ENCODE results near the gene EXOC2.

The EXOC2 gene

DNA sequence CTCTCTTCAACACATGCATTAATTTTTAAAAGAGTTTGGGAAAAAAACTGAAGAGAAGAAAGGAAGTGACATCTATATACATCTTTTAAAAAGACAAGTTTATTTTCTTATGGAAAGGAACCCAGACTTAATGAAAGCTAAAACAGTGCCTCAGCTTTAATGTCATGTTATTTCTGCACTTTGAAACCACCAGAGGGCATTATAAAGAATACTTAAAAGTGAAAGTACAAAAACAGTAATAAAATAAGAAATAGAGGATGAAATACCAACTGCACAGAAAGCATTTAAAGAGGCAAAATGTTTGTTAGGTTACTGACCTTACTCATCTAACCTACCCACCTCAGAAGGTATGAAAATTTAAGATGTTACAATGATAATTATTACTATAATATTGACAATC, 134.8 kb downstream of the EXOC2 start:
- Mint-ChIP-seq H3K4me1 (ENCODE audit: low read depth) (no peaks in the 10 kb centered on the region), H3K9me3 (no peaks in the 10 kb centered on the region), H3K27me3 (no peaks in the 10 kb centered on the region), H3K27ac (no peak overlapping the region), H3K4me3 (no peak overlapping the region), H3K36me3 (ENCODE audit: low read depth) (peaks cover 63% of the 10 kb centered on the region)
- intact Hi-C loops (cut with micrococcal nuclease) = no loop called here

DNA sequence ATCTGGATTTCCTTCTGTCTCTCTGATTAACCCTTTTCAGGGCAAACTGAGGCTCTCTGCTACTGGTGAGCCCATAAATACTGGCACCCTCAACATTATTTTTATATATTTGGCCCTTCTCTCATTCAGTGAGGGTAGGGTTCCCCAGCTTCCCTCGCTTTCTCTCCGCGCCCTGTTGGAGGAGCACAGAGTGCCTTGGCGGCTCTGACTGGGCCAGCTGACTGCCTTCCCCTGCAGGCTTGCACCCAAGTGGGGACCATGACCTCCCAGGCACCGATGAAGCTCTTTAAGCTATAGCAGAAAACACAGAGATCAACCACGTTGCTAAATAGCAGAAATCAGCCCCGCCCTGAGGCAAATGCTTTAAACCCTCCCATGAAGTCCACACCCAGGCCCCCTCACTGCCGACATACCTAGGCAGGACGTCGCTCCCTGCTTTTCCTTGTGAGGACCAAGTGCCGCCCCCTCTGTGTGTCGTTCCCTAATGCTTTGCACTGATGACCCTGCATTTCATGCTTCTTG, 141.0 kb downstream of the EXOC2 start:
- no peaks in the 10 kb centered on the region for H3K9me3 Mint-ChIP-seq
- no peaks in the 10 kb centered on the region for H3K4me1 Mint-ChIP-seq (ENCODE audit: low read depth)
- H3K4me3 Mint-ChIP-seq = no peak overlapping the region
- H3K36me3 Mint-ChIP-seq (ENCODE audit: low read depth) = peaks cover 67% of the 10 kb centered on the region
- H3K27me3 Mint-ChIP-seq = no peaks in the 10 kb centered on the region
- no peak overlapping the region for H3K27ac Mint-ChIP-seq
- intact Hi-C loops (cut with micrococcal nuclease) = no loop called here

DNA sequence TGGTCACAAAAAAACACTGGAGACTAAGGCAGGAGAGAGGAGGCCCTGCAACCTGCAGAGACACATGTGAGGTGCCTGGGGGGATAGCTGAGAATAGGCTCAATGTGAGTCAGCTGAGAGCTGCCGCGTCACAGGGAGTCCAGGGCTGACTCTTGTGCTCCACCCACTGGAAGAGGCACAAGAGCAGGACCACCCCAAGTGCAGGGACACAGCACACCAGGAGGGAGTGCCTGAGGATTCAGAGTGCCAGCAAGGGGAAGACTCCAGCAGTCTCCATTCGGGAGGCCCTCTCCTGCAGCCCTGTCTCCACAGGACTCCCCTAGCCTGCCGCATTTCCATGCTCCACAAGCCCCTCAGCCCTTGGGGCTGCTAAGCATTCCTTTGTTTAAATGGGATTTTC, 141.5 kb downstream of the EXOC2 start:
- no peaks in the 10 kb centered on the region for H3K27me3 Mint-ChIP-seq
- intact Hi-C loops (cut with micrococcal nuclease) = no loop called here
- H3K27ac Mint-ChIP-seq = no peak overlapping the region
- H3K4me3 Mint-ChIP-seq = no peak overlapping the region
- no peaks in the 10 kb centered on the region for H3K4me1 Mint-ChIP-seq (ENCODE audit: low read depth)
- peaks cover 67% of the 10 kb centered on the region for H3K36me3 Mint-ChIP-seq (ENCODE audit: low read depth)
- H3K9me3 Mint-ChIP-seq = no peaks in the 10 kb centered on the region

DNA sequence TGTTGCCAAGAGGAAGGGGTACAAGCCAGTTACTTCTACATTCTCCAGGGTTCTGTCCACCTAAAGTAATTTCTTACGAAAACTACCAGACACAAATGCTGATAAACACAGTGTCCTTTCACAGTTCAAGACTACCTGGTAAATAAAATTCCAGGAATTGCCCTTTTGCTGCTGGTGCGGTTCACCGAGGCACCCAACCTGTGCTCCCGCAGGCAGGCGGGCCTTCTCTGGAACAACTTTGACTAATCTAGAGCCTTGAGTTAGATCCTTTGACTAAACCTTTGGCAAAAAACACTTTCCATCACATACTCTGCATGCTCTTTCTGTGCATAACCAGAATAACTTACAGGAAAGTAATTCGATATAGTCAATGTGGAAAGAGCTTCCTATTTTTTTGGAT, 143.0 kb downstream of the EXOC2 start:
- no peak overlapping the region for H3K4me3 Mint-ChIP-seq
- H3K4me1 Mint-ChIP-seq (ENCODE audit: low read depth) = no peaks in the 10 kb centered on the region
- H3K36me3 Mint-ChIP-seq (ENCODE audit: low read depth) = peaks cover 58% of the 10 kb centered on the region
- no peak overlapping the region for H3K27ac Mint-ChIP-seq
- intact Hi-C loops (cut with micrococcal nuclease) = no loop called here
- no peaks in the 10 kb centered on the region for H3K27me3 Mint-ChIP-seq
- H3K9me3 Mint-ChIP-seq = no peaks in the 10 kb centered on the region

DNA sequence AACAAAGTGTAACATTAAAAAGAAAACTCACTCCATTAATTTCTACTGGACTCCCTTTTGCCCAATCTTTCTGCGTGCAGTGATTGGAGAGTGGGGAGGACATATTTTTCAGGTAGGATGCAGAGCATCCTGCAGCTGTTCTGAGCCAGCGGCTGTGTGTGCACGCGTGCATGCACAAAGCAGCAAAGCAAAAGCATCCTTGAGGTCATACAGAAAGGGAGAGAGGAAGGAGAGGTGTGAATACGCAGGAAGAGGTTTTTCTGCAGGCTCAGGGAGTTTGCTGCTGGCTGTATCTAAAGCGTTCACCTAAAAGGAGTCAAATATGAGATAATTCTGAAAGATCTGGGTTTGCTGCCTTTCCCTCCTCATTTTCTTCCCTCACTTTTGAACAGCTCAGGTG, 144.4 kb downstream of the EXOC2 start:
- H3K36me3 Mint-ChIP-seq (ENCODE audit: low read depth) = peaks cover 60% of the 10 kb centered on the region
- H3K27me3 Mint-ChIP-seq = no peaks in the 10 kb centered on the region
- no peak overlapping the region for H3K4me3 Mint-ChIP-seq
- no peaks in the 10 kb centered on the region for H3K9me3 Mint-ChIP-seq
- intact Hi-C loops (cut with micrococcal nuclease) = no loop called here
- H3K27ac Mint-ChIP-seq = no peak overlapping the region
- H3K4me1 Mint-ChIP-seq (ENCODE audit: low read depth) = no peaks in the 10 kb centered on the region

DNA sequence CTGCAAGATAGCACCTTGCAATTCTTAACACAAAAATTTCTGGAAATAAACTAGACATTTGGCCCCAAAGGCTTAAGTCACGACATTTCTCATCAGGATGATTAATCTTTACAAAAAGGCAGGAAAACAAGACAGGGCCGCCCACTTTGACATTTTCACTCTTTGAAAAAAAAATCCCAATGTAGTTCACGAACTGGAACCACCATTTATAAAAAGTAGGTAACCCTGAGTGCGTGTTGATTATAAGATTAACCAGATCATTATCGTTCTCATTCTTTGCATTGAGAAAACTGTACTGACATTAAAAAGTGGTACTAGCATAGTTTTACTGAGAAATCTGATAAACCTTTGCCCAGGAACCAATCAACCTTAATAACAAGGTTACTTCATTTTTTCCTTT, 144.8 kb downstream of the EXOC2 start:
- no peaks in the 10 kb centered on the region for H3K4me1 Mint-ChIP-seq (ENCODE audit: low read depth)
- peaks cover 60% of the 10 kb centered on the region for H3K36me3 Mint-ChIP-seq (ENCODE audit: low read depth)
- H3K9me3 Mint-ChIP-seq = no peaks in the 10 kb centered on the region
- intact Hi-C loops (cut with micrococcal nuclease) = no loop called here
- H3K27me3 Mint-ChIP-seq = no peaks in the 10 kb centered on the region
- H3K27ac Mint-ChIP-seq = no peak overlapping the region
- H3K4me3 Mint-ChIP-seq = no peak overlapping the region

DNA sequence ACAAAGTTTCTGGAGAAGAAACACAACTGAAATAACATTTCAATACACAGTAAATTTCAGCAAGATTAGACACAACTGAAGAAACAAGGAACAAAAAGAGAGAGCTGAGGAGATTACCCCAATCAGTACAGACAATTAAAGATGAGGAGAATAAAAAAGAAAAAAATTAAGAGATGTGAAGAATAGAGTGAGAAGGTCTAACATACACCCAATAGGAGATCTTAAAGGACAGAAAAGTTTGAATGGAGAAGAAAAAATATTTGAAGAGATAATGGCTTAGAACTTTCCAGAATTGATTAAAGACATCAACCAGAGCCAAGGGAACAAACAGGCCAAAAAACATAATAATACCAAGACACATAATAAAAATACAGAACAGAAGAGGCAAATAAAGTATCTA, 152.4 kb downstream of the EXOC2 start:
- H3K36me3 Mint-ChIP-seq (ENCODE audit: low read depth) = peaks cover 75% of the 10 kb centered on the region
- H3K4me1 Mint-ChIP-seq (ENCODE audit: low read depth) = no peaks in the 10 kb centered on the region
- peaks cover 17% of the 10 kb centered on the region for H3K9me3 Mint-ChIP-seq
- no peak overlapping the region for H3K4me3 Mint-ChIP-seq
- no peaks in the 10 kb centered on the region for H3K27me3 Mint-ChIP-seq
- intact Hi-C loops (cut with micrococcal nuclease) = no loop called here
- no peak overlapping the region for H3K27ac Mint-ChIP-seq

DNA sequence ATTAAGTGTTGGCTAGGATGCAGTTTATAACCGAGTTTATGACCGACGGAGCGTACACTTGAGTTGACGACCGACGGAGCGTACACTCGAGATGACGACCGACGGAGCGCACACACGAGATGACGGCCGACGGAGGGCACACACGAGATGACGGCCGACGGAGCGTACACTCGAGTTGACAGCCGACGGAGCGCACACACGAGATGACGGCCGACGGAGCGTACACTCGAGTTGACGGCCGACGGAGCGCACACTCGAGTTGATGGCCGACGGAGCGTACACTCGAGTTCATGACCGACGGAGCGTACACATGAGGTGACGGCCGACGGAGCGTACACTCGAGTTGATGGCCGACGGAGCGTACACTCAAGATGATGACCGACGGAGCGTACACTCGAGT, 155.8 kb downstream of the EXOC2 start:
- Mint-ChIP-seq H3K9me3 (peaks cover 17% of the 10 kb centered on the region), H3K27ac (no peak overlapping the region), H3K4me3 (no peak overlapping the region), H3K27me3 (no peaks in the 10 kb centered on the region), H3K4me1 (ENCODE audit: low read depth) (no peaks in the 10 kb centered on the region), H3K36me3 (ENCODE audit: low read depth) (peaks cover 76% of the 10 kb centered on the region)
- intact Hi-C loops (cut with micrococcal nuclease) = no loop called here

DNA sequence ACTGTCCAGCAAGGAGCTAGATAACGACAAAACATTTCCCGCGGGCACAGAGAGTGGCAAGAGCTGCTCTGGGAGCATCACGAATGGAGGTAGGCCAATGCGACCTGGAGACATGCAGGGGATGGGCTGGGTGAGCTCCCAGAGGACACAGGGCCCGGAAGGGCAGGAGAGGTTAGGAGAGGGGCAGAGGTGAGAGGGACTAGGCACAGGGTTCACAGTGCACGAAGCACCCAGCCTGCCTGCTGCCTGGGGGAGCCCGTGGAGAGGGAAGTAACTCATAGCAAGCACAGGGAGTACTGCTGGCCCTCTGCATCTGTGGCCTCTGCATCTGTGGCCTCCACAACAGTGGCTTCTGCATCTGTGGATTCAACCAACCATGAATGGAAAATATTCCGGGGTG, 162.5 kb downstream of the EXOC2 start:
- Mint-ChIP-seq H3K36me3 (ENCODE audit: low read depth) (peaks cover 56% of the 10 kb centered on the region), H3K27ac (no peak overlapping the region), H3K27me3 (no peaks in the 10 kb centered on the region), H3K4me3 (no peak overlapping the region), H3K4me1 (ENCODE audit: low read depth) (no peaks in the 10 kb centered on the region), H3K9me3 (no peaks in the 10 kb centered on the region)
- intact Hi-C loops (cut with micrococcal nuclease) = no loop called here

DNA sequence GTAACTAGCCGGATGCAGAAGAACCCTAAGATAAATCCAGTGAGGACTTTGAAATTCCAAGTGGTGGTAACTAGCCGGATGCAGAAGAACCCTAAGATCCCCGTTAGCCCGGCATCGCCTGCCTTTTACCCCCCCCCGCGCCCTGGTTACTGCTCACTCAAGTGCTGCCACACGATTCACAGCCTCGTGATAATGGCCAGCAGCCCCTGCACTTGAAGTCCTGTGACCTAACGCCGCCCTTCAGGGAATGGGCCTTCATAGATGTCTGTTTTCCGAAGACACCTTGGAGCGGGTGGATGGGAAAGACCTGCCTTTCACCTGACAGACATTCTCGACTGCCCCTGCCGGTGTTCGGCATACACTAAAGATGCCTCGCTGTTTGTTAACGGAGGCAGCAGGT, 163.9 kb downstream of the EXOC2 start:
- intact Hi-C loops (cut with micrococcal nuclease) = no loop called here
- Mint-ChIP-seq H3K9me3 (no peaks in the 10 kb centered on the region), H3K4me3 (no peak overlapping the region), H3K27me3 (no peaks in the 10 kb centered on the region), H3K4me1 (ENCODE audit: low read depth) (no peaks in the 10 kb centered on the region), H3K36me3 (ENCODE audit: low read depth) (peaks cover 52% of the 10 kb centered on the region), H3K27ac (no peak overlapping the region)

DNA sequence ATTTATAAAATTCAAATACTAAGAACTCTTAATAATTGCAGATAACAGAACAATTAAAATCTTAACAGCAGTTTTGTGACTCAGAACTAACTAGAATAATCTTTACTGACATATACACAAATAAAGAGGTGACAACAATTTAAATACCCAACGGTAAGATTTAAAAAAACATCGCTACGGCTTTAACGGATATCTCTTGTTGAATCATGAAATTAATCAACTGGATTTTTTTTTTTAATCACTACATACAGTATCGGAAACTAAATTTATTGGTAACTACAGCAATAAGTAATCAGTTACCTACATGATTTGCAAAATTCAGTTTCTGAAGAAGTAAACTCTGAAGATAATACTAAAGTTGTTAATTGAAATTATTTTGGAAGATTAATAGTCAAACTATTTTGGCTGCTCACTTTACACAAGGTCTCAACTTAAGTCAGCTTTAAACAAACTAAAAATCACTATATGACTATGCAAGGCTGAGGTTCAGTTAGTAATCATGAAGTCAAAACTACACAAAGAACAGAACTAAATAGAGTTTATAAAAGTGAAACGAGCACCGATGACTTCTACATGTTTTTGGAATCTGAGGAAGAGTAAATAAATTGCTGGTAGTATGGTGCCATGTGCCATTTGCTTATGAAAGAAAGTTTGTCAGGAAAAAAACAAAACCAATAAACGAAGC, 164.8 kb downstream of the EXOC2 start:
- Mint-ChIP-seq H3K36me3 (ENCODE audit: low read depth) (peaks cover 44% of the 10 kb centered on the region), H3K4me3 (no peak overlapping the region), H3K27me3 (no peaks in the 10 kb centered on the region), H3K4me1 (ENCODE audit: low read depth) (no peaks in the 10 kb centered on the region), H3K27ac (no peak overlapping the region), H3K9me3 (no peaks in the 10 kb centered on the region)
- intact Hi-C loops (cut with micrococcal nuclease) = no loop called here

DNA sequence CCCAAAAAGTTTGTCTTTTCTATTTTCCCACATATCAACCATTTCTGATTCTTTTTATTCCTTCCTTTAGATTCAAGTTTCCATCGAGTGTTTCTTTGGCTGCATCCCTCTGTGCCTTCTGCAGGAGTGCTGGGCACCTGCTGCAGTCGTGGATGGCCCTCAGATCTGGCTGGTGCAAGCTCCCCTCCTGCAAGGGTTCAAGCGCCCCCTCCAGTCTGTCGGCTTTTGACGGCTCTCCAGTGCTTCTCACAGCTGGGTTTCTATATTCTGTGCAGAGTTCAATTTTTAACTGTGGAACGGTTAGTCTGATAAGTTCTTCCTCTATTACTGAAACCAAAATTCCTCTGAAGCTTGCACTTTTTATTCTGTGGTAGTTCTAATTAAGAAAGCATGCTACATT, 168.1 kb downstream of the EXOC2 start:
- Mint-ChIP-seq H3K4me1 (ENCODE audit: low read depth) (no peaks in the 10 kb centered on the region), H3K27me3 (no peaks in the 10 kb centered on the region), H3K4me3 (no peak overlapping the region), H3K27ac (no peak overlapping the region), H3K9me3 (peaks cover 24% of the 10 kb centered on the region), H3K36me3 (ENCODE audit: low read depth) (peaks cover 45% of the 10 kb centered on the region)
- intact Hi-C loops (cut with micrococcal nuclease) = no loop called here

DNA sequence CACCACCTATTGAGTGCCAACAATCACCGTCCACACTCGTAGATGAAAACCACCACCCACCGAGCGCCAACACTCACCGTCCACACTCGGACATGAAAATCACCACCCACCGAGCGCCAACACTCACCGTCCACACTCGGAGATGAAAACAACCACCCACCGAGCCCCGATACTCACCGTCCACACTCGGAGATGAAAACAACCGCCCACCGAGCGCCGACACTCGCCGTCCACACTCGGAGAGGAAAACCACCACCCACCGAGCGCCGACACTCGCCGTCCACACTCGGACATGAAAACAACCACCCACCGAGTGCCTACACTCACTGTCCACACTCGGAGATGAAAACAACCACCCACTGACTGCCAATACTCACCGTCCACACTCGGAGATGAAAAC, 172.1 kb downstream of the EXOC2 start:
- intact Hi-C loops (cut with micrococcal nuclease) = no loop called here
- Mint-ChIP-seq H3K27ac (no peak overlapping the region), H3K27me3 (no peaks in the 10 kb centered on the region), H3K4me1 (ENCODE audit: low read depth) (no peaks in the 10 kb centered on the region), H3K36me3 (ENCODE audit: low read depth) (peaks cover 44% of the 10 kb centered on the region), H3K9me3 (peaks cover 24% of the 10 kb centered on the region), H3K4me3 (no peak overlapping the region)

DNA sequence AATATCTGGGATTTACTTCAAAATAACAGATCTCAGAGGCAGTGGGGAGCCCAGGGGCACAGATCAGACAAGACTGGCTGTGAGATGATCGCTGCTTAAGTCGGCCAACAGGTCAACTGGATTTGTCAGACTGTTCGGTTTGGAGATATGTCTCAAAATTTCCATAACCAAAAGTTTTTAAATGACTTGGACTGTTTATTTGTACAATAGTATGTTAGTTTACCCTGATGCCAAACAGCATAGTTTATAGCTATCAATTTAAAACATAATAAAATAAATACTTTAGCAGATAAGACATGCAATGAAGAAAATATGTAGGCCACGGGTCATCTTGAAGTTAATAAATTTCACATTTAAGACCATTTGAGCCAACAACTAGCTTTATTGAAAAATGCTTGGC, 174.7 kb downstream of the EXOC2 start:
- Mint-ChIP-seq H3K4me1 (ENCODE audit: low read depth) (peaks cover 4% of the 10 kb centered on the region), H3K27ac (no peak overlapping the region), H3K36me3 (ENCODE audit: low read depth) (peaks cover 54% of the 10 kb centered on the region), H3K4me3 (no peak overlapping the region), H3K27me3 (no peaks in the 10 kb centered on the region), H3K9me3 (peaks cover 24% of the 10 kb centered on the region)
- intact Hi-C loops (cut with micrococcal nuclease) = no loop called here

DNA sequence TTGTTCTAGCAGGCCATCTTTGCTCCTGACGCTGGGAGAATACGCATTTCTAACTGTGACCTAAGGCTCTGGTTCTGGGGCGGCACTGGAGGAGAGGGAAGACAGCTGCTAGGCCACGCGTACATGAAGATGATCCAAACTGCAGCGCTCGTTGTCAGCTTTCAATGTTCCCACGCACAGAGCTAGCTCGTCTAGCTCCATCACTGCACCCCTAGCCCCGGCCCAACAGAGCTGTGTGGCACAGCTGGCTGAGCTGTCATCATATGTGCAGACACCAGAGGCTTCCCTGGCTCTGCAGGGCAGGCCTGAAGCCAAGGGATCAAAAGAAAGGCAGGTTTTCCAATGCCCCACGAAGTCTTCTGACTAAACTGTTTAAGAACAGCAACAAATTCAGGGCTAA, 176.7 kb downstream of the EXOC2 start:
- peaks cover 4% of the 10 kb centered on the region for H3K4me1 Mint-ChIP-seq (ENCODE audit: low read depth)
- no peak overlapping the region for H3K27ac Mint-ChIP-seq
- H3K9me3 Mint-ChIP-seq = peaks cover 9% of the 10 kb centered on the region
- H3K27me3 Mint-ChIP-seq = no peaks in the 10 kb centered on the region
- intact Hi-C loops (cut with micrococcal nuclease) = no loop called here
- H3K4me3 Mint-ChIP-seq = no peak overlapping the region
- H3K36me3 Mint-ChIP-seq (ENCODE audit: low read depth) = peaks cover 56% of the 10 kb centered on the region
